DOHH2 (cell line): ENCODE results near the gene CTDSP1.

ENCODE experiments used
- H3F3A ChIP-seq: fragments of 200-600 bp; sonication (generic), shearing (Covaris generic); 2 replicates; pipeline ENCODE4 v1.6.0; 2016; ENCODE audit warnings: antibody characterized with exemption, mild to moderate bottlenecking; ENCODE audit not compliant: control insufficient read depth, insufficient read depth
- H3K27ac ChIP-seq: fragments of 200-600 bp; sonication (generic); 2 replicates; pipeline ENCODE4 v1.5.1; 2014; ENCODE audit warnings: low read depth, mild to moderate bottlenecking, low read length, moderate library complexity
- H3K27me3 ChIP-seq: fragments of 200-600 bp; sonication (generic); 2 replicates; pipeline ENCODE4 v1.6.1; 2014; ENCODE audit warnings: mild to moderate bottlenecking, low read length, mixed read lengths; ENCODE audit not compliant: control insufficient read depth
- H3K36me3 ChIP-seq: fragments of 200-600 bp; sonication (generic); 2 replicates; pipeline ENCODE4 v1.6.1; 2014; ENCODE audit warnings: mild to moderate bottlenecking, low read length, moderate library complexity, mixed read lengths; ENCODE audit not compliant: control insufficient read depth
- H3K4me1 ChIP-seq: fragments of 200-600 bp; sonication (generic); 2 replicates; pipeline ENCODE4 v1.6.1; 2014; ENCODE audit warnings: mild to moderate bottlenecking, low read length, mixed read lengths; ENCODE audit not compliant: control insufficient read depth
- H3K4me2 ChIP-seq: fragments of 200-600 bp; sonication (generic); 2 replicates; pipeline ENCODE4 v1.6.0; 2014; ENCODE audit warnings: mild to moderate bottlenecking, low read length, moderate library complexity
- H3K4me3 ChIP-seq: fragments of 200-600 bp; sonication (generic); 2 replicates; pipeline ENCODE4 v1.5.1; 2014; ENCODE audit warnings: mild to moderate bottlenecking, low read length, mixed read lengths
- H3K79me2 ChIP-seq: fragments of 200-600 bp; sonication (generic); 2 replicates; pipeline ENCODE4 v1.6.1; 2014; ENCODE audit warnings: mild to moderate bottlenecking, low read length, mixed read lengths; ENCODE audit not compliant: control insufficient read depth
- H3K9me2 ChIP-seq: fragments of 200-600 bp; sonication (generic); replicated peaks from 2 replicates; pipeline ENCODE4 v1.6.1; 2014; ENCODE audit warnings: mild to moderate bottlenecking, low read length, mixed read lengths; ENCODE audit not compliant: control insufficient read depth
- H3K9me3 ChIP-seq: fragments of 200-600 bp; sonication (generic); 2 replicates; pipeline ENCODE4 v1.6.1; 2014; ENCODE audit warnings: antibody characterized with exemption, low read length, mixed read lengths; ENCODE audit not compliant: control insufficient read depth, insufficient read depth
- H4K20me1 ChIP-seq: fragments of 200-600 bp; sonication (generic); 2 replicates; pipeline ENCODE4 v1.6.0; 2014; ENCODE audit warnings: low read depth, mild to moderate bottlenecking, antibody characterized with exemption, low read length, moderate library complexity; ENCODE audit not compliant: control insufficient read depth, insufficient read depth
- CTCF ChIP-seq: fragments of 200-600 bp; sonication (generic); IDR thresholded peaks from one replicate; pipeline ENCODE4 v1.5.1; 2014; ENCODE audit warnings: antibody characterized with exemption, mild to moderate bottlenecking, low read depth, low read length; ENCODE audit not compliant: poor library complexity, severe bottlenecking
- EZH2phosphoT487 ChIP-seq: fragments of 200-600 bp; sonication (generic); IDR thresholded peaks from 2 replicates; pipeline ENCODE4 v1.6.1; 2017; ENCODE audit warnings: borderline replicate concordance, mild to moderate bottlenecking, antibody characterized with exemption, low read length, moderate library complexity, mixed read lengths

CTDSP1 gene

GRCh38 chr2:218392459-218392858, 7.2 kb upstream of the CTDSP1 start:
- H3K4me1 ChIP-seq = peaks cover 35% of the 10 kb centered on the region
- no peak overlapping the region for H3K27ac ChIP-seq
- no peaks in the 10 kb centered on the region for H3K27me3 ChIP-seq
- no peak overlapping the region for H3K4me2 ChIP-seq
- H3F3A ChIP-seq = peaks cover 11% of the 10 kb centered on the region
- no peaks in the 10 kb centered on the region for H4K20me1 ChIP-seq
- no peaks in the 10 kb centered on the region for H3K36me3 ChIP-seq
- H3K9me2 ChIP-seq = no peaks in the 10 kb centered on the region
- TF ChIP-seq EZH2phosphoT487 = no peak
- no peak for TF ChIP-seq CTCF
- H3K79me2 ChIP-seq = peaks cover 3% of the 10 kb centered on the region
- no peak overlapping the region for H3K4me3 ChIP-seq
- H3K9me3 ChIP-seq = no peaks in the 10 kb centered on the region

GRCh38 chr2:218392891-218393462, 6.7 kb upstream of the CTDSP1 start:
- Histone ChIP-seq H3K79me2 (peaks cover 3% of the 10 kb centered on the region), H3K4me3 (no peak overlapping the region), H3K36me3 (no peaks in the 10 kb centered on the region), H3K9me2 (no peaks in the 10 kb centered on the region), H3K27me3 (no peaks in the 10 kb centered on the region), H3K27ac (no peak overlapping the region), H3K4me2 (no peak overlapping the region), H3K4me1 (peaks cover 39% of the 10 kb centered on the region), H3K9me3 (no peaks in the 10 kb centered on the region), H3F3A (peaks cover 15% of the 10 kb centered on the region), H4K20me1 (no peaks in the 10 kb centered on the region)
- no peak for TF ChIP-seq EZH2phosphoT487
- no peak for TF ChIP-seq CTCF

GRCh38 chr2:218393750-218394290, 5.8 kb upstream of the CTDSP1 start:
- Histone ChIP-seq H3K27me3 (no peaks in the 10 kb centered on the region), H3K4me3 (no peak overlapping the region), H3K4me1 (peaks cover 46% of the 10 kb centered on the region), H3K27ac (no peak overlapping the region), H4K20me1 (no peaks in the 10 kb centered on the region), H3K4me2 (no peak overlapping the region), H3K36me3 (no peaks in the 10 kb centered on the region), H3K79me2 (peaks cover 5% of the 10 kb centered on the region), H3F3A (peaks cover 15% of the 10 kb centered on the region), H3K9me2 (no peaks in the 10 kb centered on the region), H3K9me3 (no peaks in the 10 kb centered on the region)
- no peak for TF ChIP-seq EZH2phosphoT487
- no peak for TF ChIP-seq CTCF
